HCT116 (cell line): ENCODE results near the gene CTIF. TPM values are rescaled to one million over a fixed set of nuclear protein-coding genes. Genes with fewer than 3 reads are reported as not detected.

Source experiments
- ATAC-seq: fragments of 200-7000 bp; cut with Tn5 transposase; 2 replicates; pipeline ENCODE4 v1.9.1; 2020; ENCODE audit warnings: mild to moderate bottlenecking, moderate library complexity
- BruUV-seq: library from RNA; stranded (reverse); fragments of 400-500 nt; replicated peaks from 2 replicates; lab custom pipeline; 2021; lab: Mats Ljungman, UMichigan
- CTCF ChIA-PET: fragments of 300-600 bp; sonication (Branson Sonifier 250); formaldehyde crosslinking; loops from one replicate; lab custom pipeline; 2021; ENCODE audit warnings: antibody characterized with exemption; lab: Charles Lee
- POLR2A ChIA-PET: fragments of 300-600, 350-600 bp; sonication (Branson Sonifier 250); formaldehyde crosslinking; loops from one replicate; lab custom pipeline; 2021; ENCODE audit warnings: antibody characterized with exemption; lab: Charles Lee
- RAD21 ChIA-PET, 2 experiments: fragments of 300-600 bp; sonication (Branson Sonifier 250); formaldehyde crosslinking; loops; one replicate each; lab custom pipeline; 2023; ENCODE audit warnings: low total read pairs in 2 of 2; ENCODE audit not compliant: uncharacterized antibody in 2 of 2, unreplicated experiment in 2 of 2, low non-redundant PET in 1 of 2; lab: Charles Lee
- DNase-seq: peaks from one replicate; pipeline ENCODE4 v3.0.0-alpha.2; 2010; ENCODE audit warnings: low read depth, low spot score
- H2AFZ ChIP-seq: fragments of 200-600 bp; shearing (Covaris generic), sonication (generic); 2 replicates; pipeline ENCODE4 v1.6.1; 2017; ENCODE audit warnings: low read depth, mixed run types, mixed read lengths, antibody characterized with exemption, low read length; ENCODE audit not compliant: poor library complexity, severe bottlenecking
- H3K27ac ChIP-seq: 2 replicates; pipeline ENCODE4 v1.5.1; 2012; ENCODE audit warnings: low read depth, low read length
- H3K27me3 ChIP-seq: fragments of 200-600 bp; sonication (generic); 2 replicates; pipeline ENCODE4 v1.6.1; 2016; ENCODE audit warnings: mixed run types, low read length, mixed read lengths; ENCODE audit not compliant: insufficient read depth
- H3K36me3 ChIP-seq, 2 experiments: fragments of 200-500 bp in 1 of 2; fragments of 200-600 bp in 1 of 2; sonication (Bioruptor generic) in 1 of 2; sonication (generic) in 1 of 2; 2 replicates each; pipeline versions ENCODE4 v1.5.1 to v1.6.1; 2014 to 2016; ENCODE audit warnings: low read length in 2 of 2, inconsistent platforms in 1 of 2, mixed read lengths in 1 of 2, mixed run types in 1 of 2; ENCODE audit not compliant: insufficient read depth in 2 of 2, control insufficient read depth in 1 of 2
- H3K4me1 ChIP-seq, 2 experiments: fragments of 200-600 bp in 1 of 2; sonication (generic) in 1 of 2; 2 replicates each; pipeline versions ENCODE4 v1.5.1 to v1.6.1; 2012 to 2017; ENCODE audit warnings: low read length in 2 of 2, inconsistent platforms in 1 of 2, mild to moderate bottlenecking in 1 of 2, mixed read lengths in 1 of 2, mixed run types in 1 of 2, moderate library complexity in 1 of 2; ENCODE audit not compliant: insufficient read depth in 2 of 2, control insufficient read depth in 1 of 2
- H3K4me2 ChIP-seq: fragments of 200-600 bp; sonication (generic); 2 replicates; pipeline ENCODE4 v1.6.1; 2017; ENCODE audit warnings: mixed run types, low read length, mixed read lengths
- H3K4me3 ChIP-seq, 2 experiments: fragments of 200-600 bp in 1 of 2; sonication (generic) in 1 of 2; replicated peaks in 1 of 2; 2 replicates each; pipeline ENCODE4 v1.5.1; 2011 to 2016; ENCODE audit warnings: low read length in 2 of 2, control low read depth in 1 of 2, low read depth in 1 of 2, mild to moderate bottlenecking in 1 of 2, mixed read lengths in 1 of 2, mixed run types in 1 of 2
- H3K79me2 ChIP-seq: fragments of 200-600 bp; sonication (generic); 2 replicates; pipeline ENCODE4 v1.6.1; 2017; ENCODE audit warnings: mild to moderate bottlenecking, mixed run types, low read length, moderate library complexity, mixed read lengths; ENCODE audit not compliant: insufficient read depth
- H3K9ac ChIP-seq: fragments of 200-600 bp; sonication (generic); 2 replicates; pipeline ENCODE4 v1.6.1; 2016; ENCODE audit warnings: low read length, mixed read lengths
- H3K9me2 ChIP-seq: fragments of 200-600 bp; sonication (generic), shearing (Covaris generic); 2 replicates; pipeline ENCODE4 v1.6.1; 2017; ENCODE audit warnings: mixed run types, mild to moderate bottlenecking, moderate library complexity; ENCODE audit not compliant: insufficient read depth
- H3K9me3 ChIP-seq, 2 experiments: fragments of 200-500 bp in 1 of 2; fragments of 200-600 bp in 1 of 2; sonication (Bioruptor generic) in 1 of 2; sonication (generic) in 1 of 2; 2 replicates each; pipeline ENCODE4 v1.6.1; 2014 to 2017; ENCODE audit warnings: low read length in 2 of 2, mixed read lengths in 2 of 2, inconsistent platforms in 1 of 2, low read depth in 1 of 2, mild to moderate bottlenecking in 1 of 2, mixed run types in 1 of 2, moderate library complexity in 1 of 2; ENCODE audit not compliant: control insufficient read depth in 1 of 2, insufficient read depth in 1 of 2
- H4K20me1 ChIP-seq: fragments of 200-600 bp; sonication (generic), shearing (Covaris generic); 2 replicates; pipeline ENCODE4 v1.6.1; 2017; ENCODE audit warnings: mixed run types, mild to moderate bottlenecking, moderate library complexity; ENCODE audit not compliant: insufficient read depth
- EZH2phosphoT487 ChIP-seq: fragments of 200-600 bp; IDR thresholded peaks from 2 replicates; pipeline ENCODE4 v1.6.1; 2018; ENCODE audit warnings: antibody characterized with exemption, borderline replicate concordance
- FOSL1 ChIP-seq: IDR thresholded peaks from 2 replicates; pipeline ENCODE4 v1.6.1; 2012; ENCODE audit warnings: low read depth
- POLR2AphosphoS5 ChIP-seq: IDR thresholded peaks from 2 replicates; pipeline ENCODE4 v1.6.1; 2011; ENCODE audit warnings: mild to moderate bottlenecking, low read depth, low read length, moderate library complexity
- SIN3A ChIP-seq: IDR thresholded peaks from 2 replicates; pipeline ENCODE4 v1.6.1; 2012; ENCODE audit warnings: low read depth
- YY1 ChIP-seq: IDR thresholded peaks from 2 replicates; pipeline ENCODE4 v1.6.1; 2011; ENCODE audit warnings: low read length, low read depth, moderate library complexity, mild to moderate bottlenecking; ENCODE audit not compliant: insufficient replicate concordance; ENCODE audit errors: extremely low read depth
- intact Hi-C: fragments of 100-400 bp; cut with micrococcal nuclease; formaldehyde crosslinking; loops from 2 replicates; pipeline ENCODE4 v1.10.0; 2022
- total RNA-seq: library from RNA; stranded (reverse); gene quantifications from one replicate; pipeline ENCODE4 v1.2.1, GENCODE V29; 2021; ENCODE audit not compliant: unreplicated experiment
- TF ChIP-seq, protein P1 (sequence below): IDR thresholded peaks from 2 replicates; pipeline ENCODE4 v1.6.1; 2012; ENCODE audit warnings: low read depth
- TF ChIP-seq, protein P2 (sequence below): IDR thresholded peaks from 2 replicates; pipeline ENCODE4 v1.6.1; 2011; ENCODE audit warnings: mild to moderate bottlenecking, low read length, moderate library complexity; ENCODE audit not compliant: insufficient replicate concordance; ENCODE audit errors: extremely low read depth

The CTIF gene
- total RNA-seq, 1 experiment from 2014 or later = 19.7 TPM

DNA sequence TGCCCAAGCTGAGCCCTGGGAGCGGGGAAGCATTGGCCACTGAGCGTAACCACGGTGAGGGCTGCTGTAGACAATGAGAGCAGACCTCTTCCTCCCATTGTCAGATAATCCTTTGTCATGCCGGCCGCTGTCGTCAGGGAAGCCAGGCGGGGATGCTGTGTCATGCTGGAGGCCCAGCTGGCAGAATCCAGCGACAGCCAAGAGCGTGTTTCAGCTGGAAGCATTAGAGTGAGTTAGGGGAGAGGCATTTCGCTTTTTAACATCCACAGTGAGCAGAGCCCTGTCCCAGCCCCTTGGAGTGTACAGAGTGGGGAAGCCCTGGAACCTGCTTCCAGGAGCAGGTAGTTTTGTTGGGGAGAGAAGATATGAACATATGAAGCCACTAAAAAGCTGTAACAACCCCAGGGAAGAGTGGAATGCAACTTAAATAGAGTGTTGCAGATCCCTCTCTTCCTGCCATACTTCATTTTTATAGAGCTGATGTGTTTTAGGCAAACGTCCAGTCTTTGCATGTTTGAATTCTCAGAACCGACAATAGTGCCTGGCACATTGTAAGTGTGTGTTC lies 7.0 kb downstream of the CTIF start:
- Histone ChIP-seq H4K20me1 (no peaks in the 10 kb centered on the region), H3K9me2 (no peaks in the 10 kb centered on the region), H3K9ac (no peak overlapping the region), H3K4me3 (no peak overlapping the region), H3K27ac (no peak overlapping the region), H3K9me3 (no peaks in the 10 kb centered on the region), H2AFZ (no peak overlapping the region), H3K36me3 (no peaks in the 10 kb centered on the region), H3K4me1 (peaks cover 40 to 45% of the 10 kb centered on the region in 2 experiments), H3K27me3 (no peaks in the 10 kb centered on the region), H3K79me2 (peaks cover 5% of the 10 kb centered on the region; the same call in 1 of the 2 replicates), H3K4me2 (no peak overlapping the region)
- ATAC-seq = no peak
- BruUV-seq = no TSS peak
- CTCF ChIA-PET = no interaction called here
- TF ChIP-seq POLR2AphosphoS5 = no peak
- TF ChIP-seq YY1 = no peak
- no peak for TF ChIP-seq SIN3A
- TF ChIP-seq, protein P1, sequence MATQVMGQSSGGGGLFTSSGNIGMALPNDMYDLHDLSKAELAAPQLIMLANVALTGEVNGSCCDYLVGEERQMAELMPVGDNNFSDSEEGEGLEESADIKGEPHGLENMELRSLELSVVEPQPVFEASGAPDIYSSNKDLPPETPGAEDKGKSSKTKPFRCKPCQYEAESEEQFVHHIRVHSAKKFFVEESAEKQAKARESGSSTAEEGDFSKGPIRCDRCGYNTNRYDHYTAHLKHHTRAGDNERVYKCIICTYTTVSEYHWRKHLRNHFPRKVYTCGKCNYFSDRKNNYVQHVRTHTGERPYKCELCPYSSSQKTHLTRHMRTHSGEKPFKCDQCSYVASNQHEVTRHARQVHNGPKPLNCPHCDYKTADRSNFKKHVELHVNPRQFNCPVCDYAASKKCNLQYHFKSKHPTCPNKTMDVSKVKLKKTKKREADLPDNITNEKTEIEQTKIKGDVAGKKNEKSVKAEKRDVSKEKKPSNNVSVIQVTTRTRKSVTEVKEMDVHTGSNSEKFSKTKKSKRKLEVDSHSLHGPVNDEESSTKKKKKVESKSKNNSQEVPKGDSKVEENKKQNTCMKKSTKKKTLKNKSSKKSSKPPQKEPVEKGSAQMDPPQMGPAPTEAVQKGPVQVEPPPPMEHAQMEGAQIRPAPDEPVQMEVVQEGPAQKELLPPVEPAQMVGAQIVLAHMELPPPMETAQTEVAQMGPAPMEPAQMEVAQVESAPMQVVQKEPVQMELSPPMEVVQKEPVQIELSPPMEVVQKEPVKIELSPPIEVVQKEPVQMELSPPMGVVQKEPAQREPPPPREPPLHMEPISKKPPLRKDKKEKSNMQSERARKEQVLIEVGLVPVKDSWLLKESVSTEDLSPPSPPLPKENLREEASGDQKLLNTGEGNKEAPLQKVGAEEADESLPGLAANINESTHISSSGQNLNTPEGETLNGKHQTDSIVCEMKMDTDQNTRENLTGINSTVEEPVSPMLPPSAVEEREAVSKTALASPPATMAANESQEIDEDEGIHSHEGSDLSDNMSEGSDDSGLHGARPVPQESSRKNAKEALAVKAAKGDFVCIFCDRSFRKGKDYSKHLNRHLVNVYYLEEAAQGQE = no peak
- no peak for TF ChIP-seq EZH2phosphoT487
- no peak for TF ChIP-seq FOSL1
- TF ChIP-seq, protein P2, sequence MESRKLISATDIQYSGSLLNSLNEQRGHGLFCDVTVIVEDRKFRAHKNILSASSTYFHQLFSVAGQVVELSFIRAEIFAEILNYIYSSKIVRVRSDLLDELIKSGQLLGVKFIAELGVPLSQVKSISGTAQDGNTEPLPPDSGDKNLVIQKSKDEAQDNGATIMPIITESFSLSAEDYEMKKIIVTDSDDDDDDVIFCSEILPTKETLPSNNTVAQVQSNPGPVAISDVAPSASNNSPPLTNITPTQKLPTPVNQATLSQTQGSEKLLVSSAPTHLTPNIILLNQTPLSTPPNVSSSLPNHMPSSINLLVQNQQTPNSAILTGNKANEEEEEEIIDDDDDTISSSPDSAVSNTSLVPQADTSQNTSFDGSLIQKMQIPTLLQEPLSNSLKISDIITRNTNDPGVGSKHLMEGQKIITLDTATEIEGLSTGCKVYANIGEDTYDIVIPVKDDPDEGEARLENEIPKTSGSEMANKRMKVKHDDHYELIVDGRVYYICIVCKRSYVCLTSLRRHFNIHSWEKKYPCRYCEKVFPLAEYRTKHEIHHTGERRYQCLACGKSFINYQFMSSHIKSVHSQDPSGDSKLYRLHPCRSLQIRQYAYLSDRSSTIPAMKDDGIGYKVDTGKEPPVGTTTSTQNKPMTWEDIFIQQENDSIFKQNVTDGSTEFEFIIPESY = no peak
- intact Hi-C loops = no loop called here
- no peak for DNase-seq
- RAD21 ChIA-PET = interaction anchor here in 1 of 2 experiments (0.7 kb wide), 1 partner anchor 102 kb away, joined by 4 read pairs; no protein-coding TSS in a partner anchor
- POLR2A ChIA-PET = interaction anchor here (0.9 kb wide), 1 partner anchor 10 kb away, joined by 3 read pairs; no protein-coding TSS in a partner anchor
